Ecto neural progenitor cell (in vitro differentiated cells): Measurements from ENCODE around the gene C16orf78.

ENCODE experiments used
- DNase-seq: peaks from one replicate; pipeline ENCODE4 v3.0.0-alpha.2; 2018; ENCODE audit warnings: low spot score

C16orf78 gene

GRCh38 chr16:49431591-49432290, 58.1 kb downstream of the C16orf78 start:
- no peak for DNase-seq

GRCh38 chr16:49434733-49435132, 61.1 kb downstream of the C16orf78 start:
- DNase-seq = no peak

- no peak for DNase-seq
Observed at GRCh38 chr16:49436181-49436580, 62.6 kb downstream of the C16orf78 start.

DNA sequence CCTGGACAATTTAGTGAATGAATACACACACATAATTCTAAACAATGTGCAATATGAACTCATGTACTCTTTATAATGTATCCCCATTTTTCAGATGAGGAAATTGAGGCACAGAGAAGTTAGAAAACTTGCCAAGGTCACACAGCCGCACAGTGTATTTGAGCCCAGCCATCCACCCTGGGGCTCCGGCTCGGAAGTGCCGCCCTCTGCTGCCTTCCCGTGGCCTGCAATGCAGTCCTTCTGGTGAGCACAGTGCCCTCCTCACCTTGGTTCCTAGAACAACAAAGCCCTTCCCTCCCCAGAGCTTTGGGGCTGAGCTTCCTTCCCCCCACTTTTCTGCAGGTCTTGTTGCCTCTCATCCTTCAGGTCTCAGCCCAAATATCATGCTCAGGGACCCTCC, 63.7 kb downstream of the C16orf78 start:
- DNase-seq = no peak

DNA sequence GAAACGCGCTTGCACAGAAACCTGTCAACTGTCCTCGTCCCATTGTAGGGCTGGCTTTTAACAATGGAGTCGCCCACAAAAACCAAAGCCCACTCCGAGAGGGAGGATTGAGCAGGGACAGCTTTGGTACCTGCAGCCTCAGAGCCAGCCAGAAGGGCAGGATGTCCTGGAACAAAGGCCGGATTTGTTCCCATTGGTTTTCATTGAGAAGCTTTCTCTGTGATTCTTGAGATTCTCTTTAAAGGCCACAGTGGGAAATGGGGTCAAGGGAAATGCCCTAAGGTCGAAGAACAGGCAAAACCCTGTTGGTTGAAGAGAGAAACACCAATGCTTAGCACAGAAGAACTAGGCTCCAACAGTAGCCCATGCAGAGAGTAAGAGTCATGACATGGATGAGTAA, 65.4 kb downstream of the C16orf78 start:
- DNase-seq = no peak

GRCh38 chr16:49439676-49440075, 66.1 kb downstream of the C16orf78 start:
- no peak for DNase-seq

DNA sequence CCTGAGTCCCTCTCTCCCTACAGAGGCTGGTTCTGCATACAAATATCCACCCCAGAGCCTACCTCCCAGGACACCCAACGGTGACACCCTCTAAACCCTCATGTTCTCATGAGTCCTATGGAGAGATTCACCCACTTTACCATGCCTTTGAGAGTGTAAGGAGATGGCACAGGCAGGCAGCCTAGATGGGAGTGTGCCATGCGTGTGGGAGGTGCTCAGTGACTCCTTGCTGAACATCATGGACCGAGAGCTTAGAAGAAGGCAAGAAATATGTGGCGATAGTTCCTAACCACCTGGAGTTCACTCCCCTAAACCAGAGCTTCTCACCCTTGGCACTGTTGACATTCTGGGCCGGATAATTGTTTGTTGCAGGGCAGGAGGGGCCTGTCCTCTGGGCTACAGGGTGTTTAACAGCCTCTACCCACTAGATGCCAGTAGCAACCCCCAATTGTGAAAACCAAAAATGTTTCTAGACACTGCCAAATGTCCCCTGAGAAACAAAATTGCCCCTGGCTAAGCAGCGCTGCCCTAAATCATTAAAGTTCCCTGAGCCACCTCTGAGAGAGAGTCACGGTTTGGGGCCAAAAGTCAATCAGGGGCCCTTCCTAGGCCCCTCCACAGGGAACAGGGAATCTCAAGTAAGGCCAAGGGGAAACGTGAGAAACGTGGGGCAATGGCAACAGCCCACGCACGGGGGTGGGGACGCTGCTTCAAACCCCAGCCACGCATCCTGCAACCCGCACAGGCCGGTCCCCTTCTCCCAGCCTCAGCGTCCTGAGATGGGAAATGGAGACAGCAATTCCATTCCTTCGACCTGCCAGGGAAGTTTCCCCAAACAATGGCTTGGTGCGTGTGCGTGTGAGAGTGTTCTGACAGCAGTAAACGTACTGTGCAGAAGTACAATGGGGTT, 66.8 kb downstream of the C16orf78 start:
- no peak for DNase-seq

GRCh38 chr16:49441366-49441780, 67.8 kb downstream of the C16orf78 start:
- peak; percentile 69 for DNase-seq

DNA sequence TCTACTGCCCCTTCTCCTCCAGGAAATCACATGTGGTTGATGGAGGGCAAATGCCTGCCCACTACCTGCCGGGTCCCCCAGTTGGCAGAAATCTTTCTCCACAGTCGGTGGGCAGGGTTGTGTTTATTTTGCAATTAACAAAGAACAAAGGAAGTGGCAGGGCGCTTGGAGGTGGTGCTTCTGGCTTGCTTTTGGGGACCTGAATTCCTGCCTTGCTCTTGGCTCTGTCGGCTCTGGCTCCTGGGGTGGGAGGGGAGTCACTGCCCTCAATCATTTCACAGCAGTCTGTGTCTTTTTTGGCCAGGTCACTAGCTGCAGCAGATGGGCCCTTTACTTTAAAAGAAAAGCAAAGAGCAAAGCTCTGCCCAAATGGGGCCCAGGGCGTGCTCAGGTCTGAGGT, 69.2 kb downstream of the C16orf78 start:
- DNase-seq = no peak

GRCh38 chr16:49443576-49443975, 70.0 kb downstream of the C16orf78 start:
- DNase-seq = no peak

DNA sequence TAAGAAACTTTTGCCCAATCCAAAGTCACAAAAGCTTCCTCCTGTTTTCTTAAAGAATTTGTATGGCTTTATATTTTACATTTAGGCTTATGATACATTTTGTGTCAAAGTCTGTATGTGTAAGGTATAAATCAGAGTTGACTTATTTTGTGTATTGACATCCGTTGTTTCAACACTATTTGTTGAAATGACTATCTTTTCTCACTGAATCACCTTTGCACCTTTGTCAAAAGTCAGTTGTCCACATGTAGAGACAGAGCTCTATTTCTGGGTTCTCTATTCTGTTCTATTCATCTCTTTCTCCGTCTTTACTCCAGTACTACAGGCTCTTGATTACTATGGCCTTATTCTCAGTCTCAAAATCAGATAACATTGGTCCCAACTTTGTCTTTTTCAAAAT, 73.2 kb downstream of the C16orf78 start:
- DNase-seq = no peak
